ENCODE data around the gene ZBTB7B.
A peak's percentile ranks its signal among the peaks of the same experiment; 100 is the strongest.

Gene ZBTB7B

GRCh38 chr1:155062702-155063411 is 60.3 kb downstream of the ZBTB7B start:
- DNase-seq: peak; percentile 64

- peak; percentile 95 for DNase-seq
These were observed 61.0 kb downstream of the ZBTB7B start, which contains the start of gene EFNA4 for GRCh38 chr1:155063550-155064110. EFNA4 (plus strand) TSS chr1:155063740; CDS start chr1:155063824, 84 bp downstream.

DNA sequence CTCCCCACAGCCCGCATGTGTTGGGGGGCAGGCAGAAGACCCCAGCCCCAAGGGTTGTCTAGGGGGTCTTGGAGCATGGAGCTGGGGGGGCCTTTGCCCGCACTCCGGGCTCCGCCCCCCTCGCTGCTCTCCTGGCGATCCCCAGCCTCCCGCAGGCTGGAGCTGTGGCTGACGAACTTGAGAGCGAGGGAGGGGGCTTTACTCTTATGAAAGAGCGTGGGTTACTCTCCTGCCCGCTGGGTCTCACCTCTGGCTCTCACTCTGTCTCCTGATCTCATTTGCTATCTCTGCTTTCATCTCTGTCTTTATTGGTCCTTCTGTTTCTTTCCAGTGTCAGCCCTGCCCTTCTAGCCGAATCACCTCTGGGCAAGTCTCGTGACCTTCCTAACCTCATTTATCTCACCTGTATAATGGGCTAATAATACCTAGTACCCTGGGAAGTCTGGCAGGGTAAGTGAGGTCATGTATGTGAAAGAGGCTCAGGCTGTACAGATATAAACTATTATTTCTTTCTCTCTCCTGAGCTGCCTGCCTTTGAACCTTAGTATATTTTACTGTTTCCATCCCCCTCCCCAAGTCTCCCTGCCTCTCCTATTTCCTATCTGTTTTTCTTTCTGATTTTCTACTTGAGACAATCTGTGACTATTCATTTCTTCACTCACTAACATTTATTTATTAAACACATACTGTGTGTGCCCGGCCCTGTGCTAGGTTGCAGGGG is 61.7 kb downstream of the ZBTB7B start:
- DNase-seq: peak; percentile 75

GRCh38 chr1:155064832-155065429 is 62.3 kb downstream of the ZBTB7B start:
- no peak for DNase-seq

GRCh38 chr1:155066777-155067176 is 64.2 kb downstream of the ZBTB7B start:
- DNase-seq: no peak
